Suprapubic skin (tissue), 4 donors: ENCODE measurements around the gene STX7. TPM values are rescaled to one million over a fixed set of nuclear protein-coding genes. Genes with fewer than 3 reads are reported as not detected.

Experiments
- total RNA-seq, 4 donors: library from RNA; depleted of rRNA; stranded (reverse); fragments of >200 nt; gene quantifications; one replicate each; pipeline ENCODE4 v1.1.0, GENCODE V29; 2016

Gene STX7
- total RNA-seq, 4 donors from 2014 or later: 24.9 to 43.5 (median 31.8) TPM

Other genes starting within 250 kb of the STX7 start
- gene MOXD1, start 111.6 kb downstream of the STX7 start, total RNA-seq: 10 to 100 TPM; 16.7 to 25.9 (median 21.0) TPM
- not detected for gene TAAR9, start 25.2 kb upstream of the STX7 start, total RNA-seq
- not detected for gene TAAR8, start 39.6 kb upstream of the STX7 start, total RNA-seq
- gene TAAR6, start 57.2 kb upstream of the STX7 start, total RNA-seq: not detected
- not detected for gene TAAR5, start 76.6 kb upstream of the STX7 start, total RNA-seq
- not detected for gene TAAR2, start 111.2 kb upstream of the STX7 start, total RNA-seq
- not detected for gene TAAR1, start 146.1 kb upstream of the STX7 start, total RNA-seq
- 1 to 10 TPM in 1 of 4 donors, under 1 TPM in 3; 0.38 to 1.1 (median 0.67) TPM for gene VNN1, start 200.9 kb upstream of the STX7 start, total RNA-seq
- gene VNN2, start 244.8 kb upstream of the STX7 start, total RNA-seq: 1 to 10 TPM in 1 of 4 donors, under 1 TPM in 2, not detected in 1; 0.39 to 1.6 (median 0.64) TPM